Ascending aorta (tissue), 2 donors: ENCODE data around the gene POLR1G. TPM values are rescaled to one million over a fixed set of nuclear protein-coding genes. Genes with fewer than 3 reads are reported as not detected.

ENCODE experiments used
- DNase-seq, 2 donors: peaks; one replicate each; pipeline ENCODE4 v3.0.0-alpha.2; 2019; ENCODE audit warnings: low spot score in 2 of 2
- H3K27ac ChIP-seq, 2 donors: fragments of 200-600 bp; sonication (generic); one replicate each; pipeline ENCODE4 v1.5.1; 2016 to 2017; ENCODE audit warnings: mild to moderate bottlenecking in 1 of 2
- H3K27me3 ChIP-seq: fragments of 200-600 bp; sonication (generic); one replicate; pipeline ENCODE4 v1.5.1; 2017
- H3K36me3 ChIP-seq, 2 donors: fragments of 200-600 bp; sonication (generic); one replicate each; pipeline ENCODE4 v1.5.1; 2016
- H3K4me1 ChIP-seq, 2 donors: fragments of 200-600 bp; sonication (generic); one replicate each; pipeline ENCODE4 v1.5.1; 2016 to 2017; ENCODE audit warnings: mild to moderate bottlenecking in 1 of 2
- H3K4me3 ChIP-seq, 2 donors: fragments of 200-600 bp; sonication (generic); one replicate each; pipeline ENCODE4 v1.5.1; 2016 to 2017; ENCODE audit warnings: mild to moderate bottlenecking in 1 of 2
- H3K9me3 ChIP-seq, 2 donors: fragments of 200-600 bp; sonication (generic); one replicate each; pipeline ENCODE4 v1.5.1; 2016
- CTCF ChIP-seq, 3 experiments: fragments of 200-600 bp in 2 of 3; fragments of 450-650 bp in 1 of 3; sonication (generic) in 2 of 3; IDR thresholded peaks; one replicate each; pipeline ENCODE4 v1.5.1; 2016 to 2019; ENCODE audit warnings: antibody characterized with exemption in 3 of 3, mild to moderate bottlenecking in 1 of 3, moderate library complexity in 1 of 3
- intact Hi-C: fragments of 100-400 bp; cut with DNase I; formaldehyde crosslinking; loops from one replicate; pipeline ENCODE4 v1.15.1; 2023
- total RNA-seq: library from RNA; depleted of rRNA; stranded (reverse); fragments of >200 nt; gene quantifications from one replicate; pipeline ENCODE4 v1.1.0, GENCODE V29; 2016

POLR1G gene
- total RNA-seq, 1 donor from 2014 or later: 3.7 TPM

DNA sequence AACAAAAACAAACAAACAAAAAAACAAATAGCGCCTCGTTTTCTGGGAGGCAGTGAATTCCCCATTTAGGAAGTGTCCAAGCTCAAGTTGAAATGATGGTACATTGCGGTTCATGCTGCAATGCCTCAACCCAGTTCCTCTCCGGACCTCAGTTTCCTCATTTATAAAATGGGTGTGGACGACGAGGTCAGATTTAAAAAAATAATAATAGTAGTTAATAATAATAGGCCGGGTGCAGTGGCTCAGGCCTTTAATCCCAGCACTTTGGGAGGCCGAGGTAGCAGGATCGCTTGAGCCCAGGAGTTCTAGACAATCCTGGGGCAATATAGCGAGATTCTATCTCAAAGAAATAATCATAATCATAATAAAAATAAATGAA, 32.7 kb downstream of the POLR1G start:
- no peaks in the 10 kb centered on the region for H3K36me3 ChIP-seq
- TF ChIP-seq CTCF (IDR thresholded peaks at IDR 0.05): no peak
- H3K4me3 ChIP-seq: peak overlapping the region; percentile 50 to 87
- H3K9me3 ChIP-seq: no peaks in the 10 kb centered on the region
- DNase-seq: no peak
- intact Hi-C loops: loop anchor here (1.0 kb wide), 2 partner anchors 10 to 40 kb away; no protein-coding TSS in a partner anchor
- H3K27me3 ChIP-seq: no peaks in the 10 kb centered on the region
- H3K4me1 ChIP-seq: peaks cover 2 to 18% of the 10 kb centered on the region in 2 donors
- H3K27ac ChIP-seq: peak overlapping the region; percentile 97 to 99

DNA sequence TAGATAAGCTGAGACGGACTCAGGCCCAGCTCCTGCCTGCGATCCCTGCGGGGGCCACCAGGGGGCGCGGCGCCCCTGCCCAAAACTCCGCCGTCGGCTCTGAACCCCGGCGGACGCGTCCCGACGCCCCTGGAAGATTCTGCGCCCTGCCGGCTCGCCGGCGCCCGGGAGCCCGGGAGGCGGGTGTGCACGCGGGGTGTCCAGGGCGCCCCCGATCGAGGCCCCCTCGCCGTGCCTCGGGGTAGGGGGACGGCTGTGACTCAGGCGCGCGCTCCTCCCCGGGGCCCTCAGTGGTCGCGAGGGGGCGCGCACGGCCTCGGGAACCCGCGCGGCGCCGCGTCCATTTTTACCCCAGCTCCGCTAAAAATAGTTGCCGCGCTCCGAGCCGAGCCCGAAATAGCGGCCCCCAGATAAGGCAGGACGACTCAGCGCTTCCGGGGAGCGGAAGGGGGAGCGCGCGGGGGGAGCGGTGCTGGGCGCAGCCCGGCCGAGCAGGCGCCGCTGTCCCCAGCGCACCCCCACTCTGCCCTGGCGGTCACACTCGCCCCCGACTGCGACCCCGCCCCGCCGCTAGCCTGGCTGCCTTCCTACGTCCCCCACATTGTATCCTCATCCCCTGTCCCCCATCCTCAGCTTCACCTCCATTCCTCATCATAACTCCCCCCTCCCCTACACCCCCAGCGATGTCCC, 33.3 kb downstream of the POLR1G start:
- Histone ChIP-seq H3K4me3 (peak overlapping the region; percentile 50 to 87), H3K36me3 (no peaks in the 10 kb centered on the region), H3K27me3 (no peaks in the 10 kb centered on the region), H3K9me3 (no peaks in the 10 kb centered on the region), H3K27ac (peak overlapping the region; percentile 97 to 99), H3K4me1 (peaks cover 5 to 22% of the 10 kb centered on the region in 2 donors)
- peak; percentile 99 to 100 (median 99) for TF ChIP-seq CTCF (IDR thresholded peaks at IDR 0.05)
- intact Hi-C loops: loop anchor here (1.0 kb wide), 2 partner anchors 10 to 40 kb away; no protein-coding TSS in a partner anchor
- peak; percentile 52 to 95 for DNase-seq

GRCh38 chr19:45440259-45440638, 33.8 kb downstream of the POLR1G start:
- Histone ChIP-seq H3K27me3 (no peaks in the 10 kb centered on the region), H3K36me3 (no peaks in the 10 kb centered on the region), H3K4me1 (peaks cover 5 to 24% of the 10 kb centered on the region in 2 donors), H3K4me3 (peak overlapping the region; percentile 50 to 87), H3K27ac (peak overlapping the region; percentile 97 to 99), H3K9me3 (no peaks in the 10 kb centered on the region)
- intact Hi-C loops: no loop called here
- TF ChIP-seq CTCF (IDR thresholded peaks at IDR 0.05): no peak
- DNase-seq: no peak

GRCh38 chr19:45440873-45441654, 34.6 kb downstream of the POLR1G start:
- no peak for TF ChIP-seq CTCF (IDR thresholded peaks at IDR 0.05)

DNA sequence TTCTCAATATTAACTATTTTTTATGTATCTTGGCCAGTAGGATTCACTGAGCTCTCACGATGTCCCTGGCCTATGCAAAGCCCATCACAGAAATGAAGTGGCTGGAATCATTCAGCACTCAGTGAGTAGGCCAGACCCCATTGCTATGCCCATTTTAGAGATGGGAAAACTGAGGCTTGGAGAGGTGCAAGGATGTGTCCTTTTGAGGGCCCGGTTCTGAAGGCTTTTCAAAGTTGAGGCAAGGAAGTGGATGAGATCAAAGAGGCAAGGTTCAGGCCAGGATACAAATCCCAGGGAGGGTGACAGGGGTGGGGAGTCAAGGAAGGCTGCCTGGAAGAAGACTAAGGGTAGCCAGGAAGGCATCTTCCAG, 35.9 kb downstream of the POLR1G start:
- intact Hi-C loops: no loop called here
- TF ChIP-seq CTCF (IDR thresholded peaks at IDR 0.05): no peak
- no peaks in the 10 kb centered on the region for H3K27me3 ChIP-seq
- no peaks in the 10 kb centered on the region for H3K9me3 ChIP-seq
- H3K4me3 ChIP-seq: no peak overlapping the region
- no peaks in the 10 kb centered on the region for H3K36me3 ChIP-seq
- H3K4me1 ChIP-seq: peaks cover 5 to 24% of the 10 kb centered on the region in 2 donors
- no peak for DNase-seq
- peak overlapping the region; percentile 90 to 94 for H3K27ac ChIP-seq

More at GRCh38 chr19:45440873-45441654, 34.6 kb downstream of the POLR1G start:
- H3K27ac ChIP-seq: peak overlapping the region; percentile 97 to 99
- no peaks in the 10 kb centered on the region for H3K27me3 ChIP-seq
- DNase-seq: no peak
- H3K36me3 ChIP-seq: no peaks in the 10 kb centered on the region
- peaks cover 5 to 24% of the 10 kb centered on the region in 2 donors for H3K4me1 ChIP-seq
- intact Hi-C loops: no loop called here
- no peak overlapping the region for H3K4me3 ChIP-seq
- H3K9me3 ChIP-seq: no peaks in the 10 kb centered on the region
